GM12891 (cell line): ENCODE measurements around the gene SNX10.

Experiments used
- POLR2A ChIP-seq: IDR thresholded peaks from 2 replicates; pipeline ENCODE4 v1.6.1; 2011; ENCODE audit warnings: low read depth, low read length, control low read depth
- POLR2AphosphoS5 ChIP-seq: IDR thresholded peaks from 2 replicates; pipeline ENCODE4 v1.6.1; 2011; ENCODE audit warnings: low read depth, low read length, control low read depth
- SPI1 ChIP-seq: IDR thresholded peaks from 2 replicates; pipeline ENCODE4 v1.6.1; 2011; ENCODE audit warnings: low read depth, low read length, control low read depth
- TAF1 ChIP-seq: IDR thresholded peaks from 2 replicates; pipeline ENCODE4 v1.6.1; 2011; ENCODE audit warnings: low read depth, low read length, control low read depth

- TF ChIP-seq TAF1 (no peak), POLR2A (no peak), SPI1 (no peak), POLR2AphosphoS5 (no peak)
Measured at GRCh38 chr7:26326211-26326610, 34.5 kb downstream of the SNX10 start.
